ENCODE measurements around the gene HEXIM2.

- TF ChIP-seq CBX5 (CRISPR knock-in tag; IDR thresholded peaks at IDR 0.05; ENCODE audit: borderline replicate concordance) (no peak), ZNF460 (CRISPR knock-in tag; IDR thresholded peaks at IDR 0.05; ENCODE audit: borderline replicate concordance) (no peak), TBP (CRISPR knock-in tag; IDR thresholded peaks at IDR 0.05) (no peak), CENPBD1 (CRISPR knock-in tag; IDR thresholded peaks at IDR 0.05; ENCODE audit: borderline replicate concordance, low read depth) (no peak), ZNF784 (CRISPR knock-in tag; IDR thresholded peaks at IDR 0.05; ENCODE audit: borderline replicate concordance) (no peak), RFX5 (IDR thresholded peaks at IDR 0.05; ENCODE audit: low read depth, low read length) (no peak), RFX3 (CRISPR knock-in tag; IDR thresholded peaks at IDR 0.05) (no peak), NFIC (IDR thresholded peaks at IDR 0.05; ENCODE audit: low read length) (no peak), ASH2L (IDR thresholded peaks at IDR 0.05; ENCODE audit: insufficient read length, low read depth, low read length) (no peak), NR3C1 (CRISPR knock-in tag; IDR thresholded peaks at IDR 0.05) (no peak), THAP7 (CRISPR knock-in tag; IDR thresholded peaks at IDR 0.05) (no peak), FOXJ3 (CRISPR knock-in tag; IDR thresholded peaks at IDR 0.05; ENCODE audit: borderline replicate concordance) (no peak), ZBTB33 (CRISPR knock-in tag; IDR thresholded peaks at IDR 0.05) (no peak), POLR2AphosphoS5 (IDR thresholded peaks at IDR 0.05; ENCODE audit: low read depth, low read length) (no peak)
Measured at GRCh38 chr17:45164734-45165269, 3.1 kb downstream of the HEXIM2 start.
